Activated CD4-positive, CD25-positive, alpha-beta regulatory T cell (primary cell): ENCODE results near the gene DICER1.

Experiments
- DNase-seq, 4 experiments: peaks; one replicate each; lab custom pipeline; 2025; lab: John Stamatoyannopoulos, UW

Gene DICER1

GRCh38 chr14:95122621-95122945 is 34.7 kb downstream of the DICER1 start:
- no peak for DNase-seq

- DNase-seq = no peak
Measured at GRCh38 chr14:95121911-95122620, 35.3 kb downstream of the DICER1 start.

GRCh38 chr14:95119336-95119735 is 38.0 kb downstream of the DICER1 start:
- no peak for DNase-seq

- no peak for DNase-seq
Measured at GRCh38 chr14:95117937-95118721, 39.2 kb downstream of the DICER1 start.

- DNase-seq = no peak
Measured at GRCh38 chr14:95113476-95113875, 43.9 kb downstream of the DICER1 start.

GRCh38 chr14:95111507-95112164 is 45.7 kb downstream of the DICER1 start:
- DNase-seq = no peak

- DNase-seq = no peak
Measured at GRCh38 chr14:95110178-95110577, 47.2 kb downstream of the DICER1 start.

- DNase-seq = no peak
Measured at GRCh38 chr14:95107711-95108110, 49.6 kb downstream of the DICER1 start.

- DNase-seq = no peak
Measured at GRCh38 chr14:95106971-95107370, 50.4 kb downstream of the DICER1 start.

- no peak for DNase-seq
Measured at GRCh38 chr14:95104911-95105310, 52.4 kb downstream of the DICER1 start.

GRCh38 chr14:95102680-95103044 is 54.7 kb downstream of the DICER1 start:
- DNase-seq = no peak

GRCh38 chr14:95101736-95102679 is 55.3 kb downstream of the DICER1 start:
- DNase-seq = no peak

- no peak for DNase-seq
Measured at GRCh38 chr14:95098984-95099599, 58.2 kb downstream of the DICER1 start.

- no peak for DNase-seq
Measured at GRCh38 chr14:95097385-95097784, 59.9 kb downstream of the DICER1 start.

- DNase-seq = no peak
Measured at GRCh38 chr14:95096476-95096875, 60.9 kb downstream of the DICER1 start.

GRCh38 chr14:95095996-95096395 is 61.3 kb downstream of the DICER1 start:
- no peak for DNase-seq

- no peak for DNase-seq
Measured at GRCh38 chr14:95092723-95093122, 64.6 kb downstream of the DICER1 start.

- DNase-seq = no peak
Measured at GRCh38 chr14:95091581-95091980, 65.7 kb downstream of the DICER1 start.

- no peak for DNase-seq
Measured at GRCh38 chr14:95088665-95089064, 68.7 kb downstream of the DICER1 start.

GRCh38 chr14:95087619-95088018 is 69.7 kb downstream of the DICER1 start:
- DNase-seq = no peak

- no peak for DNase-seq
Measured at GRCh38 chr14:95085321-95085720, 72.0 kb downstream of the DICER1 start.

- DNase-seq = no peak
Measured at GRCh38 chr14:95078867-95079266, 78.5 kb downstream of the DICER1 start.
